ENCODE measurements around the gene ZNF750.

The ZNF750 gene

DNA sequence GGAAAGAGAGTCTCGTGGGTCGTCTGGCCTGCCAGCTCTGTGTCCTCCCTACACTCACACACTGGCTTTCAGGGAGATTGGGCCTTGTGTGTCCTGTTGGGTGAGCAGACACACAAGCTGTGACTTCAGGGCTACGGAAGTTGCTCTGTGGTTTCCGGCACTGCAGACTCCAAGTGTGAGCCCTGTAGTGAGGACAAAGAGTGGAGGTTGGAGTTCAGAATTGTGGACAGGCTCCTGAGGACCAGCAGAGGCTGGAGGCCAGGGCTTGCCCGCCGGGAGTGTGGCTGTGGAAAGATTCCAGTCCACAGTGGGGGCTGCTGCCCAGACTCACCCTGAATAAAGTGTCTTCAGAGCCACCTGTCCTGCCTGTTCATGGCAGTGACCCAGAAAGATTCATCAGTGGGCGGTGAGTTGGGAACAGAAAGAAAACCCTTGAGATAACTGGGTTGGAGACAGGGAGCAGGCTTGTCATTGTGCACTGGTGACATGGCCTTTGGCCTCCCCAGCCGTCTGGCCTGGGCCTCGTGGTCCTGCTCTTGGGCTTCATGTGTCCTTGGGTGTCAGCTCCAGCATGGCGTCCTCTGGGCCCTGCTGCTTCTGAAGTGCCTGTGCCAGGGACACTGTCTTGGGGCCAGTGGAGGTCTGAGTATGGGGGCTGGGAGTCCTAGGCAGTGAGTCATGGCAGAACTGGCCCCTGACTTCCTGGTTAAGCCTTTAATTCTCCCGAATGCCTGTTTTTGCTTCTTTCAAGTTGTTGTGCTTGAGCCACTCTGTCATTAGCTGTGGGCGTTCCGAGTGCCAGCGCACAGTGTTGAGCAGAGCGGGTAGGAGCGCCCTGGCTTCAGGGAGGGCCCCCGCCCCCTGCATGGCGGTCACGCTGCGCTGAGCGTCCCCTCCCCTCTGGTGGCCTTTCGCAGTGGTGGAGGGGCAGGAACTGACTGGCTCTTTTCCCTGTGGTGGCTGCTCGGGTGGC is 19.9 kb upstream of the ZNF750 start:
- peak in 2 of 3 donors; percentile 49 for DNase-seq (ENCODE audit: low read depth in 3 of 3)

GRCh38 chr17:82858376-82859126 is 18.7 kb upstream of the ZNF750 start:
- no peak for DNase-seq (ENCODE audit: low read depth in 3 of 3)

DNA sequence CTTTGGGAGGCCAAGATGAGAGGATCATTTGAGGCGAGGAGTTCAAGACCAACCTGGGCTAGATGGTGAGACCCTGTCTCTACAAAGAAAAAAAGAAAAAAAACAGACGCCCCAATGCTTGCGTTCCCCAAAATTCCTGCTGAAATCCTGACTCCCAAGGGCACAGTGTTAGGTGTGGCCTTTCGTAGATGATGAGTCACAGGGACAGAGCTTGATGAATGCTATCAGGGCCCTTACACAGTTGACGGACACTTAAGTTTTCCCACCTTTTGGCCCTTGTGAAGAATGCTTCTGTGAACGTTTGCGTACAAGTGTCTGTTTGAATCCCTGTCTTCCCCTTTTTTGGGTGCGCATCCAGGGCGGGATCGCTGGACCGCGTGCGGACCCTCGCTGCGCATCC is 16.5 kb upstream of the ZNF750 start:
- DNase-seq (ENCODE audit: low read depth in 3 of 3) = no peak

GRCh38 chr17:82854226-82854625 is 14.4 kb upstream of the ZNF750 start:
- no peak for DNase-seq (ENCODE audit: low read depth in 3 of 3)

DNA sequence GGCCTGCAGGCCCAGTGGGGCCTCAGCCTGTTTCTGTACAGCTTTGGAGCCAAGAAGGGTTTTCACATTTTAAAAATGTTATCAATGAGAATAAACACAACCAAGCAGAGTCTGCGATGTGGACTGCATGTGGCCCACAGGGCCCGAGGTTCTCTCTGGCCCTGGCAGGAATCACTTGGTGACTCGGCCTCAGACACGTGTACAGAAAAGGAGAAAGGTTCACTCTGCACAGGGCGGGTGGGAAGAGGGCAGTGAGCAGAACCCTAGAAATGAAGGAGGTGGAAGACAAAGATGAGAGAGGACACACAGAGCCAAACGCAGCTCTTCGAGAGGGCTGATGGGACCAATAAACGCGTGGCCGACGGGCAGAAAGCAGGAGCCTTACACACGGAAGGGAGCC is 11.6 kb upstream of the ZNF750 start:
- no peak for DNase-seq (ENCODE audit: low read depth in 3 of 3)

DNA sequence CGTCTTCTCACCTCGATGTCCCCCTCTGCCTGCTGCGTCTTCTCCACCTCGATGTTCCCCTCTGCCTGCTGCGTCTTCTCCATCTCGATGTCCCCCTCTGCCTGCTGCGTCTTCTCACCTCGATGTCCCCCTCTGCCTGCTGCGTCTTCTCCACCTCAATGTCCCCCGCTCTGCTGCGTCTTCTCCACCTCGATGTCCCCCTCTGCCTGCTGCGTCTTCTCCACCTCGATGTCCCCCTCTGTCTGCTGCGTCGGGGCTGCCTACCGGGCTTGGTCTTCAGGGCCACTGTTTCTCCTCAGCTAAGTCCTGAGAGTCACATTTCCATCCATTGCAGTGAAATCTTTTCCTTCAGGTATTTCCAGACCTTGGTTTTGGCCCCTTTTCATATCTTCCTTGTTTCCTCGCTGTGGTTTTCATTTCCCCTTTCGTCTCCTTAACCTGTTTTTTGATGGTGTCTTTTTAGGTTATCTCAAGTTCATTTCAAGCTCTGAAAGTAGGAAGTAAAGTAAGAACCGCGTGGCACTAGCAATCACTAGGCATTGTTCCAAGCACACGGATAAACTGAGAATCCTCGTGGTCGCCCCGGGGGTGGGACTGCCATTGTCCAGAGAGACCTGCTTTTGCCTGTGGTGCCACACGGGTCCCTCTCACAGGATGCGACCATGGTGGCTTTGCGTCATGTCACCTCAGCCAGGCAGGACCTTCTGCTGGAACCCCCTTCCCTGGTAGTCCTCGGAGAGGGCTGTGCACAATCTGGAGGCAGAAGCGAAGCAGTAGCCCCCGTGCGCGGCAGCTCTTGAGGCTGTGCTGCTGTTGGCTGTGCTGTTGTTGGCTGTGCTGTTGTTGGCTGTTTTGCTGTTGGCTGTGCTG is 9.5 kb upstream of the ZNF750 start:
- no peak for DNase-seq (ENCODE audit: low read depth in 3 of 3)

GRCh38 chr17:82848022-82848592 is 8.3 kb upstream of the ZNF750 start:
- no peak for DNase-seq (ENCODE audit: low read depth in 3 of 3)

- no peak for DNase-seq (ENCODE audit: low read depth in 3 of 3)
Measured at GRCh38 chr17:82846061-82846691, 6.4 kb upstream of the ZNF750 start.

- DNase-seq (ENCODE audit: low read depth in 3 of 3) = no peak
Measured at GRCh38 chr17:82845163-82845807, 5.5 kb upstream of the ZNF750 start.

DNA sequence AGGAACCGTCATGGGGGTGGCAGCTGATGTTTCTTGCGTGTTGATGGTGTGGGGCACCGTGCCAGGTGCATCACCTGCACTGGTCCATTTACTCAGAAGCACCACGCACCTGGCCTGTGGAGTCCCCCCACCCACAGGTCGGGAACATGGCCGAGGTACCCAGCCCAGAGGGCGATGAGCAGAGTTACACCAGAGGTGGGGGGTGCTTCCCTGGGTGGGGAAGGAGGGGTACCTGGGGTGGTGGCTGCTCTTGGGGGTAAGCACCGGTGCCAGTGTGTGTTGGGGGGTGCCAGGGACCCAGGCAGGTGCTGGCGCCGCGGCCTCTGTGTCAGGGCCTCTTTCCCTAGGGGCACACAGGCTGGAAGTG is 5.0 kb upstream of the ZNF750 start:
- no peak for DNase-seq (ENCODE audit: low read depth in 3 of 3)

DNA sequence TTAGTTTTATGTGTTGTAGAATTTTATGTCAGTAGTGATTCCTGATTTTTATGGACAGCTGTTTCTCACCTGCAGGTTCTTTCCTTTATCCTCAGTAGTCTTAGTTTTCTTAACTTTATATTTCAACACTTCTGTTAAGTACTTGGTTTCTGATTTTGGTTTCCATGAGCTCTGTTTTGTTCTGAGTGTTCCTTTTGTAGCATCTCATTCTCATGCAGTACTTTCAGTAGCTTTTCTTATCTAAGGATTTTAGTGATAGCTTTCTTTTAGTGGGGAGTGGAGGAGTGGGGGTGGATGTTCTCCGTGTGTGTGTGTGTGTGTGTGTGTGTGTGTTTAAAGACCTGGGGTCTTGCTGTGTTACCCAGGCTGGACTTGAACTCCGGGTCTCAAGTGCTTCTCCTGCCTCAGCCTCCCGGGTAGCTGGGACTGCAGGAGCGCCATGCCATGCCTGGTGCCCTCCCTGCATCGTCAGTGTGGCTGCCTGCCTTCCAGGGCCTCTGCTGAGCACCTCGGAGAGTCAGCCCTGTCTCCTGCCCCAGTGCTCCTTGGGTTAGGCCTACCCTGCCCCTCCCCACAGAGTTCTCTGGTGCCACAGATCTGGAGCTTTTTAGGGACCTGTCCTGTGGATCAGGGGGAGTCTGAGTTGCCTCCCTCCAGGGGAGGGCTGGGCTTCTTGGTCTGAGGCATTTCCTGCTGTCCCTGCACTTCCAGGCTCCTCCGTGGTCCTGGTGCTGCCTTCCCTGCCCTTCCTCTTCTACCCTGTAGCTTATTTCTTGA is 4.3 kb upstream of the ZNF750 start:
- DNase-seq (ENCODE audit: low read depth in 3 of 3) = no peak

GRCh38 chr17:82841921-82842596 is 2.2 kb upstream of the ZNF750 start:
- no peak for DNase-seq (ENCODE audit: low read depth in 3 of 3)

- no peak for DNase-seq (ENCODE audit: low read depth in 3 of 3)
Measured at GRCh38 chr17:82840431-82840831, 609 bp upstream of the ZNF750 start.

- DNase-seq (ENCODE audit: low read depth in 3 of 3) = no peak
Measured at GRCh38 chr17:82838386-82839063, 1.3 kb downstream of the ZNF750 start.

DNA sequence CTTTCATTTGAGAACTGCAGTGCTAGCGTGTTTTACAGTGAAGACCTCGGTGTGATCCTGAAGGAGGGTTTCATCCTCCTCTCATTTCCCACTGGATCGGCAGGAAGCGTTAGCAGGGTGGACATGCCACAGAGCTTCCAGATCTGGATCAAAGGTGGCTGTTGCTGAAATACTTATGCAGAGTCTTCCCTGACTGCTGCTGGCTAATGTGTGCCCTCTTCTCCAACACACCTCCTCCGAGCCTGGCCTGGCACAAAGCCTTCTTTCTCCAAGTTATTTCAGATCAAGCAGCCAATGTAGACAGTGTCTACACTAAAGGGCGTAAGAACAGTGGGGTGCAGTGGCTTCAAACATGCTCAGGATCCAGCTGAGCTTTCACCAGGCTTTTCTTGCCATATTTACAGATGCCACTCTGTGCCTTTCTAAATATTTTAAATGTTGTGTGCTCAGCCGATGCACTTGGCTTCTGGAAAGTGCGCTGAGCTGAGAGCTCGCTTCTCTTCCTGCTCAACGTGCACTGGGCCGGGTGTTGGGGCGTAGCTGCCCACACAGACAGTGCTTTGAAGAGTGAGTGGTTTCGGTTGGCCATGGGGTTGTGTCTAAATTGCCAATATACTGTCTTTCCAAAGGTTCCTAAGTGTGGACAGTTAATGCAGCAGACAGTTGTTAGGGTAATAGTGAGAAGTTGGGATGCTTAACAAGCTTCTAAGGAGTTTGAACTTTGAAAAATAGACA is 2.1 kb downstream of the ZNF750 start:
- DNase-seq (ENCODE audit: low read depth in 3 of 3) = no peak

DNA sequence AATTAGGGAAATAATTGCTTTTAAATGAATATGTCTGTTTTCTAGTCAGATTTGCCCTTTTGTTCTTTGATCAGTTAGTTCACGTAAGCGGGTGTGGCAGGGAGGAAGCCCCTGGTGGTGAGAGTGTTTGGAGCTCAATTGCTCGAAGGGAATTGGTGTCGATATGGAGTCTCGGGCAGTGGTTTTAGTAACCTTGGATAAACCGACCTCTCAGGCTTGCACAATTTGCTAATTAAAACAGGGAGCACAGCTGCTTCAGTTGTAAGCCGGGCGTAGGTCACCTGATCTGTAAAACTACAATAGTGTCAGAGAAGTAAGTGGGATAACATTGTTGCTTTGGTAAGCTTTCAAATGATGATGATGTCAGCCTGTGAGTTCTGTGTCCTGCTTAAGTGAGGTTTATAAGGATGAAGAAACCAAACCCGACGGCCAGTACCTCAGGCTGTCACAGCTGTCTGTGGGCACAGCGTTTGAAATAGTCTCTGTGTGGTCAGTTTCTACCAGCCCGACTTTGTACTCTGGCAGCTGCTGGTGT is 2.9 kb downstream of the ZNF750 start:
- no peak for DNase-seq (ENCODE audit: low read depth in 3 of 3)

- DNase-seq (ENCODE audit: low read depth in 3 of 3) = no peak
Measured at GRCh38 chr17:82835766-82836512, 3.9 kb downstream of the ZNF750 start.

All from stimulated activated CD4-positive, alpha-beta T cell treated with anti-CD3 and anti-CD28 coated beads, TNF-alpha, amount 100 ng/mL, for 48 hours (primary cell).